ENCODE results near the gene HEATR5B.
"Not testable (repeated sequence)": the region's sequence is repeated elsewhere in the genome, so short reads cannot be mapped to it uniquely, and the experiment has no call there.

HEATR5B gene

GRCh38 chr2:36936526-36936925 lies 147.6 kb downstream of the HEATR5B start:
- not testable (repeated sequence) for DNase-seq

GRCh38 chr2:36931688-36932087 lies 152.5 kb downstream of the HEATR5B start:
- DNase-seq = not testable (repeated sequence)

Measured in right kidney (tissue), 1 donor.